ENCODE results near the gene EEF1A1. TPM values are rescaled to one million over a fixed set of nuclear protein-coding genes. Genes with fewer than 3 reads are reported as not detected.
A peak's percentile ranks its signal among the peaks of the same experiment; 100 is the strongest.
"Not testable (repeated sequence)": the region's sequence is repeated elsewhere in the genome, so short reads cannot be mapped to it uniquely, and the experiment has no call there.

Gene EEF1A1
- total and polyA plus RNA-seq, 3 experiments from 2014 or later = 8,526 to 10,611 (median 8,727) TPM

GRCh38 chr6:73528897-73529296 lies 8.1 kb upstream of the EEF1A1 start:
- H3K36me3 Mint-ChIP-seq = no peaks in the 10 kb centered on the region
- no peak overlapping the region for H3K4me3 Mint-ChIP-seq
- Histone ChIP-seq H3K4me1 (ENCODE audit: insufficient read depth, low read length) (peaks cover 5% of the 10 kb centered on the region), H3K27me3 (ENCODE audit: insufficient read depth, low read length, poor library complexity, severe bottlenecking) (no peaks in the 10 kb centered on the region), H3K27ac (ENCODE audit: low read depth, low read length) (no peak overlapping the region), H3K9me3 (ENCODE audit: low read length) (no peaks in the 10 kb centered on the region), H3K4me3 (ENCODE audit: low read length) (no peak overlapping the region), H3K36me3 (ENCODE audit: insufficient read depth, low read length) (no peaks in the 10 kb centered on the region)
- ChIA-PET CTCF (no interaction called here), POLR2A (no interaction called here)
- peaks cover 5 to 7% (median 6%) of the 10 kb centered on the region in 3 donors for H3K4me1 Mint-ChIP-seq
- DNase-seq = no peak
- H3K27ac Mint-ChIP-seq = no peak overlapping the region
- no peaks in the 10 kb centered on the region for H3K9me3 Mint-ChIP-seq
- H3K27me3 Mint-ChIP-seq = peaks cover 0 to 3% of the 10 kb centered on the region in 2 donors

- Mint-ChIP-seq H3K4me1 (peaks cover 20 to 25% (median 24%) of the 10 kb centered on the region in 3 donors), H3K27me3 (peaks cover 0 to 4% of the 10 kb centered on the region in 2 donors), H3K4me3 (peak overlapping the region in 1 of 7 donors; percentile 36), H3K9me3 (no peaks in the 10 kb centered on the region), H3K36me3 (peaks cover 0 to 13% (median 0%) of the 10 kb centered on the region in 3 donors), H3K27ac (no peak overlapping the region)
- CTCF ChIA-PET = interaction anchor here (0.7 to 2.2 kb wide), 4 partner anchors 10 to 85 kb away, joined by 3 to 8 read pairs (median 4); no protein-coding TSS in a partner anchor
- peaks cover 21% of the 10 kb centered on the region for H3K4me1 ChIP-seq (ENCODE audit: insufficient read depth, low read length)
- no peaks in the 10 kb centered on the region for H3K27me3 ChIP-seq (ENCODE audit: insufficient read depth, low read length, poor library complexity, severe bottlenecking)
- no peak overlapping the region for H3K4me3 ChIP-seq (ENCODE audit: low read length)
- H3K36me3 ChIP-seq (ENCODE audit: insufficient read depth, low read length) = no peaks in the 10 kb centered on the region
- no peak overlapping the region for H3K27ac ChIP-seq (ENCODE audit: low read depth, low read length)
- H3K9me3 ChIP-seq (ENCODE audit: low read length) = no peaks in the 10 kb centered on the region
- no peak for DNase-seq
- POLR2A ChIA-PET = interaction anchor here (1.0 kb wide), 1 partner anchor 12 kb away, joined by 3 read pairs; no protein-coding TSS in a partner anchor
Observed at GRCh38 chr6:73525546-73526330, 4.9 kb upstream of the EEF1A1 start.

DNA sequence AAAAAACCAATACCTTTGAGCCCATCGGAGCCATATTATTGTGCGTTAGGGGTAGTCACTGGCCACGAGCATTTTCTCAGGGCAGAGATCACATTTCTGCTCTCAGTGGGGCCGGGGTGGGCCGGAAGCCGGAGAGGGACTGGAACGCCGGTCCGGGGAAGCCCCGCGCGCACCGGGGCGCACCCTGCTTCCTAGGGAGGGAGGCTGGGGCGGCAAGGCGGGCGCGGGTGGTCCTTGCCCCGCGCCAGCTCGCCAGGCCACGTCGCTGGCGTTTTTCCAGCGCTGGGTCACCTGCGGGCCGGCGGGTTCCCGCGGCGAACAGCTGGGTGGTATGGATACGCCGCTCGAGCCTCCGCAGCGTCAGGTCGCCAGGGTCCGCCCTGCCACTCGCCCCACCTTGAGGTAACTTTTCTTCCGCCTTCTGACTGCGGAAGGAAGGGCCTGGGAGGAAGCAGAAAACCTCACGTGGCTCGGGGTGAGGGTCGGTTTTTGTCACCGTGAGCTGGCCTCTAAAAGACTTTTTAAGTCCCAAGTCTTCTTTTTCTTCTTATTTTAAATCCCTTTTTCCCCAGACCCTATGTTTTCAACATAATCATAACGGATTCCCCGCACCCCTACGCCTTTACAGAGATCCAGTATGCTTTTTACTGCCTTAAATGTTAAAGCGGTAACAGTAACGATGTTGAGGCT lies 2.7 kb upstream of the EEF1A1 start:
- POLR2A ChIA-PET = interaction anchor here (0.6 to 4.8 kb wide), 7 partner anchors 57 to 130 kb away, joined by 3 to 67 read pairs (median 7); partner anchors contain the start of genes MTO1 and SLC17A5
- DNase-seq = peak; percentile 72 to 85 (median 78)
- CTCF ChIA-PET = interaction anchor here (0.7 to 5.4 kb wide), 7 partner anchors 8 to 130 kb away, joined by 3 to 36 read pairs (median 4); no protein-coding TSS in a partner anchor
- Mint-ChIP-seq H3K36me3 (peaks cover 10 to 34% (median 12%) of the 10 kb centered on the region in 3 donors), H3K27me3 (peaks cover 0 to 11% of the 10 kb centered on the region in 2 donors), H3K9me3 (no peaks in the 10 kb centered on the region), H3K4me3 (peak overlapping the region; percentile 89 to 99 (median 95)), H3K4me1 (peaks cover 39 to 47% (median 40%) of the 10 kb centered on the region in 3 donors), H3K27ac (peak overlapping the region; percentile 92 to 99 (median 99))
- Histone ChIP-seq H3K4me3 (ENCODE audit: low read length) (peak overlapping the region; percentile 67), H3K27me3 (ENCODE audit: insufficient read depth, low read length, poor library complexity, severe bottlenecking) (no peaks in the 10 kb centered on the region), H3K36me3 (ENCODE audit: insufficient read depth, low read length) (peaks cover 16% of the 10 kb centered on the region), H3K9me3 (ENCODE audit: low read length) (no peaks in the 10 kb centered on the region), H3K4me1 (ENCODE audit: insufficient read depth, low read length) (peaks cover 34% of the 10 kb centered on the region), H3K27ac (ENCODE audit: low read depth, low read length) (peak overlapping the region; percentile 100)

GRCh38 chr6:73521351-73521985 lies 636 bp upstream of the EEF1A1 start:
- Histone ChIP-seq H3K27me3 (ENCODE audit: insufficient read depth, low read length, poor library complexity, severe bottlenecking) (no peaks in the 10 kb centered on the region), H3K27ac (ENCODE audit: low read depth, low read length) (peak overlapping the region; percentile 100), H3K4me1 (ENCODE audit: insufficient read depth, low read length) (peaks cover 47% of the 10 kb centered on the region), H3K9me3 (ENCODE audit: low read length) (no peaks in the 10 kb centered on the region), H3K4me3 (ENCODE audit: low read length) (peak overlapping the region; percentile 67), H3K36me3 (ENCODE audit: insufficient read depth, low read length) (peaks cover 33% of the 10 kb centered on the region)
- Mint-ChIP-seq H3K9me3 (no peaks in the 10 kb centered on the region), H3K4me3 (peak overlapping the region; percentile 89 to 99 (median 96)), H3K27me3 (peaks cover 0 to 11% of the 10 kb centered on the region in 2 donors), H3K36me3 (peaks cover 22 to 53% (median 24%) of the 10 kb centered on the region in 3 donors), H3K27ac (peak overlapping the region; percentile 92 to 99 (median 99)), H3K4me1 (peaks cover 58 to 65% (median 58%) of the 10 kb centered on the region in 3 donors)
- DNase-seq = peak in 1 of 5 donors; percentile 83
- POLR2A ChIA-PET = interaction anchor here (0.9 to 4.8 kb wide), 13 partner anchors 31 to 1764 kb away, joined by 3 to 67 read pairs (median 6); partner anchors contain the start of genes MTO1, SLC17A5 and TMEM30A
- CTCF ChIA-PET = interaction anchor here (1.1 to 5.4 kb wide), 6 partner anchors 59 to 131 kb away, joined by 4 to 36 read pairs (median 9); partner anchors contain the start of genes MTO1 and SLC17A5

DNA sequence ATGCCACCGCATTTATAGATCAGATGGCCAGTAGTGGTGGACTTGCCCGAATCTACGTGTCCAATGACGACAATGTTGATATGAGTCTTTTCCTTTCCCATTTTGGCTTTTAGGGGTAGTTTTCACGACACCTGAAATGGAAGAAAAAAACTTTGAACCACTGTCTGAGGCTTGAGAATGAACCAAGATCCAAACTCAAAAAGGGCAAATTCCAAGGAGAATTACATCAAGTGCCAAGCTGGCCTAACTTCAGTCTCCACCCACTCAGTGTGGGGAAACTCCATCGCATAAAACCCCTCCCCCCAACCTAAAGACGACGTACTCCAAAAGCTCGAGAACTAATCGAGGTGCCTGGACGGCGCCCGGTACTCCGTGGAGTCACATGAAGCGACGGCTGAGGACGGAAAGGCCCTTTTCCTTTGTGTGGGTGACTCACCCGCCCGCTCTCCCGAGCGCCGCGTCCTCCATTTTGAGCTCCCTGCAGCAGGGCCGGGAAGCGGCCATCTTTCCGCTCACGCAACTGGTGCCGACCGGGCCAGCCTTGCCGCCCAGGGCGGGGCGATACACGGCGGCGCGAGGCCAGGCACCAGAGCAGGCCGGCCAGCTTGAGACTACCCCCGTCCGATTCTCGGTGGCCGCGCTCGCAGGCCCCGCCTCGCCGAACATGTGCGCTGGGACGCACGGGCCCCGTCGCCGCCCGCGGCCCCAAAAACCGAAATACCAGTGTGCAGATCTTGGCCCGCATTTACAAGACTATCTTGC lies 725 bp downstream of the EEF1A1 start:
- Histone ChIP-seq H3K9me3 (ENCODE audit: low read length) (no peaks in the 10 kb centered on the region), H3K27ac (ENCODE audit: low read depth, low read length) (peak overlapping the region; percentile 100), H3K36me3 (ENCODE audit: insufficient read depth, low read length) (peaks cover 45% of the 10 kb centered on the region), H3K4me1 (ENCODE audit: insufficient read depth, low read length) (peaks cover 53% of the 10 kb centered on the region), H3K27me3 (ENCODE audit: insufficient read depth, low read length, poor library complexity, severe bottlenecking) (no peaks in the 10 kb centered on the region), H3K4me3 (ENCODE audit: low read length) (peak overlapping the region; percentile 98)
- H3K4me3 Mint-ChIP-seq = peak overlapping the region; percentile 89 to 99 (median 96)
- no peaks in the 10 kb centered on the region for H3K9me3 Mint-ChIP-seq
- peaks cover 71 to 78% (median 71%) of the 10 kb centered on the region in 3 donors for H3K4me1 Mint-ChIP-seq
- ChIA-PET CTCF (interaction anchor here (0.8 to 5.4 kb wide), 7 partner anchors 59 to 133 kb away, joined by 3 to 36 read pairs (median 6); partner anchors contain the start of genes MTO1 and SLC17A5), POLR2A (interaction anchor here (0.6 to 4.8 kb wide), 15 partner anchors 18 to 133 kb away, joined by 3 to 67 read pairs (median 4); partner anchors contain the start of genes CGAS, MTO1 and SLC17A5)
- H3K27me3 Mint-ChIP-seq = peaks cover 0 to 11% of the 10 kb centered on the region in 2 donors
- peaks cover 22 to 67% (median 24%) of the 10 kb centered on the region in 3 donors for H3K36me3 Mint-ChIP-seq
- DNase-seq = peak; percentile 70 to 88 (median 75)
- H3K27ac Mint-ChIP-seq = peak overlapping the region; percentile 92 to 99 (median 99)

DNA sequence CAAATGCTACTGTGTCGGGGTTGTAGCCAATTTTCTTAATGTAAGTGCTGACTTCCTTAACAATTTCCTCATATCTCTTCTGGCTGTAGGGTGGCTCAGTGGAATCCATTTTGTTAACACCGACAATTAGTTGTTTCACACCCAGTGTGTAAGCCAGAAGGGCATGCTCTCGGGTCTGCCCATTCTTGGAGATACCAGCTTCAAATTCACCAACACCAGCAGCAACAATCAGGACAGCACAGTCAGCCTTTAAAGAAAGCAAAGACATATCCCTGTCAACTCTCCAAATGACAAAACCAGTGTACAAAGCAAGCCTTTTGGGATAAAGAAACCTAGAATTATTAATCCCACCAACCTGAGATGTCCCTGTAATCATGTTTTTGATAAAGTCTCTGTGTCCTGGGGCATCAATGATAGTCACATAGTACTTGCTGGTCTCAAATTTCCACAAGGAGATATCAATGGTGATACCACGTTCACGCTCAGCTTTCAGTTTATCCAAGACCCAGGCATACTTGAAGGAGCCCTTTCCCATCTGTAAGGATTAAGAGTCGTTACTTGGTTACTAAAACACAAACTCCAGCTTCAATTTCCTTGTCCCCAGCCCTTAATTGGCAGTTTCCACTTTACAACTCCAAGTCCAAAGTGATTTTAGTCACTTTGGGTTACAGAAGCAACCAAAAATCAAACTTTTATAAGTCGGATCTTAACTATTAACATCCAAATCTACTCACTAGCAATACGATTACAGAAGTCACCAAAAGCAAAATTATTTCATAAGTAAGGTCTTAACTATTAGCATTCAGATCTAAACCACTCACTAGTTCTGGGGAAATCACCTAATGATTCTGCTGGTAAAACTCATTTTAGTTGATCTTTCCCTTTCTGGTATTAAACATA lies 1.6 kb downstream of the EEF1A1 start:
- H3K36me3 ChIP-seq (ENCODE audit: insufficient read depth, low read length) = peaks cover 50% of the 10 kb centered on the region
- Mint-ChIP-seq H3K4me3 (peak overlapping the region; percentile 89 to 99 (median 96)), H3K4me1 (peaks cover 73 to 84% (median 74%) of the 10 kb centered on the region in 3 donors), H3K27me3 (peaks cover 0 to 11% of the 10 kb centered on the region in 2 donors), H3K27ac (peak overlapping the region; percentile 92 to 99 (median 99)), H3K36me3 (peaks cover 22 to 75% (median 24%) of the 10 kb centered on the region in 3 donors)
- H3K27ac ChIP-seq (ENCODE audit: low read depth, low read length) = peak overlapping the region; percentile 100
- not testable (repeated sequence) for H3K27me3 ChIP-seq (ENCODE audit: insufficient read depth, low read length, poor library complexity, severe bottlenecking); H3K9me3 Mint-ChIP-seq; H3K9me3 ChIP-seq (ENCODE audit: low read length)
- POLR2A ChIA-PET = interaction anchor here (1.0 to 4.8 kb wide), 6 partner anchors 67 to 134 kb away, joined by 3 to 67 read pairs (median 4); partner anchors contain the start of genes CGAS and SLC17A5
- peaks cover 53% of the 10 kb centered on the region for H3K4me1 ChIP-seq (ENCODE audit: insufficient read depth, low read length)
- CTCF ChIA-PET = interaction anchor here (1.1 to 7.5 kb wide), 5 partner anchors 60 to 134 kb away, joined by 3 to 141 read pairs (median 28); partner anchors contain the start of gene SLC17A5
- peak in 2 of 5 donors; percentile 13 to 25 for DNase-seq
- peak overlapping the region; percentile 98 for H3K4me3 ChIP-seq (ENCODE audit: low read length)
